H9 (cell line): ENCODE measurements around the gene IL25. TPM values are rescaled to one million over a fixed set of nuclear protein-coding genes. Genes with fewer than 3 reads are reported as not detected.

Experiments
- DNase-seq: peaks from one replicate; pipeline ENCODE4 v3.0.0-alpha.2; 2017
- H2AFZ ChIP-seq: one replicate; pipeline ENCODE4 v1.6.1; 2013; ENCODE audit warnings: mild to moderate bottlenecking, low read length, control low read depth, moderate library complexity
- H2AK5ac ChIP-seq: 2 replicates; pipeline ENCODE4 v1.6.1; 2013; ENCODE audit warnings: low read length, control low read depth, mixed read lengths; ENCODE audit not compliant: insufficient read length
- H2BK120ac ChIP-seq: one replicate; pipeline ENCODE4 v1.6.1; 2013; ENCODE audit warnings: low read depth, mild to moderate bottlenecking, low read length, control low read depth, inconsistent platforms; ENCODE audit not compliant: poor library complexity, severe bottlenecking
- H2BK12ac ChIP-seq: 2 replicates; pipeline ENCODE4 v1.6.1; 2013; ENCODE audit warnings: low read length, control low read depth, mixed read lengths, low read depth; ENCODE audit not compliant: insufficient read length
- H2BK15ac ChIP-seq: 2 replicates; pipeline ENCODE4 v1.6.1; 2013; ENCODE audit warnings: low read depth, low read length, control low read depth
- H2BK20ac ChIP-seq: one replicate; pipeline ENCODE4 v1.6.1; 2013; ENCODE audit warnings: low read depth, mild to moderate bottlenecking, low read length, control low read depth, inconsistent platforms; ENCODE audit not compliant: poor library complexity, severe bottlenecking
- H2BK5ac ChIP-seq: 2 replicates; pipeline ENCODE4 v1.6.1; 2013; ENCODE audit warnings: low read length, control low read depth, mixed read lengths; ENCODE audit not compliant: insufficient read length
- H3K14ac ChIP-seq: 2 replicates; pipeline ENCODE4 v1.6.1; 2013; ENCODE audit warnings: low read length, control low read depth; ENCODE audit not compliant: insufficient read depth
- H3K18ac ChIP-seq: 2 replicates; pipeline ENCODE4 v1.6.1; 2013; ENCODE audit warnings: low read depth, mild to moderate bottlenecking, mixed read lengths, low read length, control low read depth; ENCODE audit not compliant: insufficient read length
- H3K23ac ChIP-seq: 2 replicates; pipeline ENCODE4 v1.6.1; 2013; ENCODE audit warnings: low read length, control low read depth, mixed read lengths, low read depth; ENCODE audit not compliant: insufficient read length
- H3K23me2 ChIP-seq: 2 replicates; pipeline ENCODE4 v1.6.1; 2013; ENCODE audit warnings: low read depth, mild to moderate bottlenecking, mixed read lengths, low read length, control low read depth; ENCODE audit not compliant: insufficient read length, poor library complexity, severe bottlenecking
- H3K27ac ChIP-seq: 2 replicates; pipeline ENCODE4 v1.5.1; 2013; ENCODE audit warnings: low read length, control low read depth, mixed read lengths, low read depth; ENCODE audit not compliant: insufficient read length
- H3K27me3 ChIP-seq: 2 replicates; pipeline ENCODE4 v1.6.1; 2013; ENCODE audit warnings: low read length, control low read depth, inconsistent platforms; ENCODE audit not compliant: insufficient read depth
- H3K4ac ChIP-seq: 2 replicates; pipeline ENCODE4 v1.6.1; 2013; ENCODE audit warnings: low read depth, mild to moderate bottlenecking, control low read depth, inconsistent platforms, low read length, moderate library complexity
- H3K4me1 ChIP-seq: 2 replicates; pipeline ENCODE4 v1.6.1; 2013; ENCODE audit warnings: low read length, control low read depth, inconsistent platforms; ENCODE audit not compliant: insufficient read depth
- H3K4me2 ChIP-seq: 2 replicates; pipeline ENCODE4 v1.6.1; 2013; ENCODE audit warnings: low read length, control low read depth, mixed read lengths; ENCODE audit not compliant: insufficient read length, insufficient read depth
- H3K56ac ChIP-seq: 2 replicates; pipeline ENCODE4 v1.6.1; 2013; ENCODE audit warnings: low read depth, mild to moderate bottlenecking, mixed read lengths, low read length, control low read depth; ENCODE audit not compliant: insufficient read length
- H3K79me1 ChIP-seq: 2 replicates; pipeline ENCODE4 v1.6.1; 2013; ENCODE audit warnings: low read depth, mild to moderate bottlenecking, moderate library complexity, low read length, control low read depth, inconsistent platforms; ENCODE audit not compliant: insufficient read depth, poor library complexity, severe bottlenecking
- H3K79me2 ChIP-seq: 2 replicates; pipeline ENCODE4 v1.6.1; 2013; ENCODE audit warnings: low read length, control low read depth, inconsistent platforms; ENCODE audit not compliant: insufficient read depth
- H3K9ac ChIP-seq: 2 replicates; pipeline ENCODE4 v1.6.1; 2013; ENCODE audit warnings: low read length, control low read depth, mixed read lengths; ENCODE audit not compliant: insufficient read length; ENCODE audit errors: extremely low read depth
- H3K9me3 ChIP-seq: one replicate; pipeline ENCODE4 v1.6.1; 2013; ENCODE audit warnings: low read depth, low read length, inconsistent platforms; ENCODE audit not compliant: control insufficient read depth
- H3T11ph ChIP-seq: one replicate; pipeline ENCODE4 v1.6.1; 2013; ENCODE audit warnings: mild to moderate bottlenecking, low read length, control low read depth, inconsistent platforms
- H4K20me1 ChIP-seq: one replicate; pipeline ENCODE4 v1.6.1; 2013; ENCODE audit not compliant: control insufficient read depth, insufficient read length, insufficient read depth
- H4K5ac ChIP-seq: 2 replicates; pipeline ENCODE4 v1.6.1; 2013; ENCODE audit warnings: low read depth, mild to moderate bottlenecking, mixed read lengths, low read length, control low read depth; ENCODE audit not compliant: insufficient read length
- H4K8ac ChIP-seq: replicated peaks from 2 replicates; pipeline ENCODE4 v1.6.1; 2013; ENCODE audit warnings: low read length, control low read depth, mixed read lengths, low read depth; ENCODE audit not compliant: insufficient read length
- H4K91ac ChIP-seq: 2 replicates; pipeline ENCODE4 v1.6.1; 2013; ENCODE audit warnings: low read depth, mild to moderate bottlenecking, moderate library complexity, mixed read lengths, low read length, control low read depth; ENCODE audit not compliant: insufficient read length
- H3K27ac Mint-ChIP-seq, 3 experiments: 2 replicates in 2 of 3; 3 replicates in 1 of 3; pipeline ENCODE4 v1.8.0; 2020 to 2021; ENCODE audit warnings: mixed read lengths in 3 of 3, mild to moderate bottlenecking in 1 of 3, moderate library complexity in 1 of 3
- H3K27me3 Mint-ChIP-seq: 2 replicates; pipeline ENCODE4 v1.8.0; 2021; ENCODE audit warnings: low read depth, mild to moderate bottlenecking, moderate library complexity, mixed read lengths
- H3K36me3 Mint-ChIP-seq, 3 experiments: 2 replicates in 2 of 3; 3 replicates in 1 of 3; pipeline ENCODE4 v1.8.0; 2020 to 2021; ENCODE audit warnings: low read depth in 3 of 3, mixed read lengths in 3 of 3; ENCODE audit not compliant: insufficient read depth in 1 of 3
- H3K4me1 Mint-ChIP-seq, 2 experiments: 2 replicates each; pipeline ENCODE4 v1.8.0; 2020; ENCODE audit warnings: mixed read lengths in 2 of 2
- H3K4me3 Mint-ChIP-seq, 2 experiments: 2 replicates in 1 of 2; 3 replicates in 1 of 2; pipeline ENCODE4 v1.8.0; 2020 to 2021; ENCODE audit warnings: mild to moderate bottlenecking in 2 of 2, mixed read lengths in 2 of 2, moderate library complexity in 1 of 2
- H3K9me3 Mint-ChIP-seq, 2 experiments: 2 replicates in 1 of 2; 3 replicates in 1 of 2; pipeline ENCODE4 v1.8.0; 2020; ENCODE audit warnings: mild to moderate bottlenecking in 2 of 2, mixed read lengths in 2 of 2, moderate library complexity in 1 of 2
- CTCF ChIP-seq: fragments of 200-600 bp; sonication (generic); conservative IDR thresholded peaks from 3 replicates; pipeline ENCODE4 v1.8.0; 2021; ENCODE audit warnings: antibody characterized with exemption, mild to moderate bottlenecking
- WGBS: extraction: QIAGEN DNeasy Blood & Tissue Kit; methylation state at CpG from one replicate; pipeline ENCODE4 v1.1.7; 2013; ENCODE audit warnings: missing lambda C conversion rate, low lambda C conversion rate, mixed read lengths; ENCODE audit not compliant: insufficient read length; ENCODE audit errors: extremely low coverage; 5-methylcytosine and 5-hydroxymethylcytosine counted together
- total RNA-seq: library from RNA; stranded (reverse); gene quantifications from 2 replicates; pipeline ENCODE4 v1.2.1, GENCODE V29; 2021

The IL25 gene
- total RNA-seq, 1 experiment from 2014 or later = not detected

- TF ChIP-seq CTCF = no peak
- Histone ChIP-seq H3K14ac (no peak within 1 kb of the TSS; the same call in 1 of the 2 replicates), H3K23me2 (no peaks in the 10 kb centered on the region), H3K4me2 (no peak within 1 kb of the TSS), H2BK20ac (no peak within 1 kb of the TSS), H2BK12ac (no peak within 1 kb of the TSS), H3K9me3 (no peaks in the 10 kb centered on the region), H4K91ac (no peak within 1 kb of the TSS), H4K20me1 (no peaks in the 10 kb centered on the region), H4K5ac (no peak within 1 kb of the TSS), H2BK5ac (no peak within 1 kb of the TSS), H3K18ac (no peak within 1 kb of the TSS), H3K23ac (no peak within 1 kb of the TSS), H3K4ac (no peak within 1 kb of the TSS), H3K79me2 (no peaks in the 10 kb centered on the region), H3K27me3 (no peaks in the 10 kb centered on the region), H2BK15ac (no peak within 1 kb of the TSS), H4K8ac (no peak within 1 kb of the TSS), H3K56ac (no peak within 1 kb of the TSS), H2AK5ac (no peak within 1 kb of the TSS), H3T11ph (no peak within 1 kb of the TSS), H2AFZ (no peak within 1 kb of the TSS), H3K4me1 (no peaks in the 10 kb centered on the region), H3K9ac (no peak within 1 kb of the TSS), H2BK120ac (no peak within 1 kb of the TSS), H3K27ac (no peak within 1 kb of the TSS), H3K79me1 (no peaks in the 10 kb centered on the region)
- Mint-ChIP-seq H3K4me3 (no peak within 1 kb of the TSS), H3K27me3 (peaks cover 56% of the 10 kb centered on the region), H3K36me3 (no peaks in the 10 kb centered on the region), H3K27ac (no peak within 1 kb of the TSS), H3K9me3 (no peaks in the 10 kb centered on the region), H3K4me1 (peaks cover 15 to 20% of the 10 kb centered on the region in 2 experiments)
- no CpG with 5 or more reads among the region's 15 CpGs for WGBS
- no peak for DNase-seq
These were observed 35.1 kb downstream of the IL25 start, which contains the start of gene MYH6 for GRCh38 chr14:23407516-23408306. Gene MYH6, minus strand, starts transcription at chr14:23408273. Its CDS starts 1,050 bp downstream, at chr14:23407223.
